ENCODE measurements around the gene TMEM254. TPM values are rescaled to one million over a fixed set of nuclear protein-coding genes. Genes with fewer than 3 reads are reported as not detected.

Gene TMEM254
- total RNA-seq, 1 donor from 2014 or later: 34.8 TPM

DNA sequence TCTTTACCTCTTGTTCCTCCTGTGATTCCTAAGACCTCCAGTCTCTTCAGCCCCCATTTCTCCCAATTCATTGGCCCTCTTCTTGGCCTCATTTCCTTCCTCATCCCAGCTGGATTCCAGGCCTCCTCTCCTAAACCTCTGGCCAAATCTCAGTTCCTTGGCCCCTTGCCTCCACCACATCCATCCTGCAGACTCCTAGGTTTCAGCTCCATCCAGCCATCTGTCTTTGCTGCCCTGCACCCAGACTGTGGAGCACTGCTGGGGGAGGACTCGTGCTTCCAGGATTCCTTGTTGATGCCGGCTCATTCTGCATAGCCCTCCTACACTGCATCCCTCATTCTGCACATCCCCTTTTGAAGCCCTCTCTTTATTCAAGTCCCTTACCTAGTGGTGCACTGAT is 60.8 kb downstream of the TMEM254 start:
- H3K36me3 Mint-ChIP-seq (ENCODE audit: insufficient read depth): no peaks in the 10 kb centered on the region
- peaks cover 10% of the 10 kb centered on the region for H3K27me3 Mint-ChIP-seq
- peaks cover 2% of the 10 kb centered on the region for H3K4me1 Mint-ChIP-seq (ENCODE audit: low read depth)
- TF ChIP-seq CTCF (IDR thresholded peaks at IDR 0.05; ENCODE audit: unreplicated experiment): no peak
- no peak overlapping the region for H3K4me3 Mint-ChIP-seq (ENCODE audit: low read depth)
- no peaks in the 10 kb centered on the region for H3K9me3 Mint-ChIP-seq (ENCODE audit: low read depth)
- no peak for DNase-seq (ENCODE audit: low spot score, unreplicated experiment)
- H3K27ac Mint-ChIP-seq: no peak overlapping the region

- no peak for TF ChIP-seq CTCF (IDR thresholded peaks at IDR 0.05; ENCODE audit: unreplicated experiment)
- Mint-ChIP-seq H3K4me1 (ENCODE audit: low read depth) (peaks cover 2% of the 10 kb centered on the region), H3K9me3 (ENCODE audit: low read depth) (no peaks in the 10 kb centered on the region), H3K4me3 (ENCODE audit: low read depth) (no peak overlapping the region), H3K27ac (no peak overlapping the region), H3K36me3 (ENCODE audit: insufficient read depth) (no peaks in the 10 kb centered on the region), H3K27me3 (peaks cover 13% of the 10 kb centered on the region)
- no peak for DNase-seq (ENCODE audit: low spot score, unreplicated experiment)
Measured at GRCh38 chr10:80140251-80140650, 61.8 kb downstream of the TMEM254 start.

DNA sequence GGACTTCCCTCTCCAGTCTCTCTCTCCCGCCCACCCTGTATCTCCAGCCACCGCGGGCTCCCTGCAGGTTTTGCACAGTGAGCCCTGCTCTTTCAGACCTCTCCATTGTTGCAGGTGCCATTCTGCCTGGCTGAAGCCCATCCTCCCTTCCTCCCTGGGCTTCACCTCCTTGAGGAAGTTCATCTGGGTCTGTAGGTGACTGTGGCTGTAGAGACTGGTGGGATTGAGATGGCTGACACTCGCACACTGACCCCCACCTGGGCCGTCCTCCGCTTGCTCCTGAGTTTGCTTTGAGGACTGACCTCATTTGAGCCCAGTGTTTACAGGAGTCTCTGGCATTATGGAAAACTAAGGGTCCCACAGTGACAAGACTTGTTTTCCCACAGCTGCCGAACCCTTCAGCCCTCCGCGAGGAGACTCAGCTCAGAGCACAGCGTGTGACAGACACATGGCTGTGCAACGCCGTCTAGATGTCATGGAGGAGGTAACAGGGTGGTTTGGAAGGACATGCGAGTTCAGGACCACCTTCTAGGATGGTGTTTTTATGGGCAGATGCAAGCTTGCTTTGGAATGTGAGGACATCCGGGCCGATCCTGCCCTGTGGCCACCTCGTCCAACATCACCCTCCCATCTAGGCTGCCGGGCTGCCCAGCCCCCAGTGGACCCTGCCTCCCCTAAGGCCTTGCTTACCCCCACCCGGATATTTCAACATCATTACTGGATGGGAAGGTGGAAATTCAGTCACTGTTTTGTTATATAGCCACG is 63.4 kb downstream of the TMEM254 start:
- no peaks in the 10 kb centered on the region for H3K36me3 Mint-ChIP-seq (ENCODE audit: insufficient read depth)
- H3K27ac Mint-ChIP-seq: no peak overlapping the region

More for the DNA sequence above, 63.4 kb downstream of the TMEM254 start:
- Mint-ChIP-seq H3K9me3 (ENCODE audit: low read depth) (no peaks in the 10 kb centered on the region), H3K4me3 (ENCODE audit: low read depth) (no peak overlapping the region), H3K27me3 (peaks cover 16% of the 10 kb centered on the region), H3K4me1 (ENCODE audit: low read depth) (peaks cover 2% of the 10 kb centered on the region)
- no peak for TF ChIP-seq CTCF (IDR thresholded peaks at IDR 0.05; ENCODE audit: unreplicated experiment)
- no peak for DNase-seq (ENCODE audit: low spot score, unreplicated experiment)

Other genes starting within 250 kb of the TMEM254 start
- gene SFTPD, start 129.6 kb upstream of the TMEM254 start, total RNA-seq: 0.29 and 0.40 TPM in 2 replicates
- 0.79 and 1.6 TPM in 2 replicates for gene PLAC9, start 54.1 kb downstream of the TMEM254 start, total RNA-seq
- gene ANXA11, start 126.9 kb downstream of the TMEM254 start, total RNA-seq: 120 and 126 TPM in 2 replicates
- gene MAT1A, start 211.0 kb downstream of the TMEM254 start, total RNA-seq: 0.13 and 0.34 TPM in 2 replicates